ENCODE measurements around the gene CDYL2. TPM values are rescaled to one million over a fixed set of nuclear protein-coding genes. Genes with fewer than 3 reads are reported as not detected.

The CDYL2 gene
- total RNA-seq, 4 donors from 2014 or later, result 0.83 to 6.5 (median 3.6) TPM

DNA sequence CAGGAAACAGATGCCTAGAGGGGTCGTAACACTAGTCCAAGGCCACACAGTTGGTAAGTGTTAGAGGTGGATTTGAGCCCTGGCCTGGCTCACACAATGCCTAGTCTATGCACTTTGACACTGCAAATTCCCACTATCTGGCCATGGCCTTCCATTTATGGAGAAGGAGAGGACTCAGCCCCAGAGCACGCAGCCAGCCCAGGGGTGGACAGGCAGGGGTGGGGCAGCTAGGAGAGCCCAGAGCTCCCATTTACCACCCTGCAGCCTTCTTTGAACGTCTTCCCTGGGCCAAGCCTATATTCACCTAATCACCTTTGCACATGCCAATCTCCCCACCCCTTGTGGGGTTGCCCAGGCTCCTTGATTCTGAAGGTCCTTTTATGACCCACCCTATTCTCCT is 182.4 kb downstream of the CDYL2 start:
- intact Hi-C loops (cut with DNase I), result no loop called here
- H3K9me3 ChIP-seq, result peaks cover 0 to 17% (median 3%) of the 10 kb centered on the region in 4 donors
- peak; percentile 62 for DNase-seq (ENCODE audit: extremely low spot score)
- no peaks in the 10 kb centered on the region for H3K4me1 ChIP-seq
- TF ChIP-seq POLR2AphosphoS5 (IDR thresholded peaks at IDR 0.05) (no peak), POLR2A (IDR thresholded peaks at IDR 0.05; ENCODE audit: low read depth) (no peak), EP300 (IDR thresholded peaks at IDR 0.05) (no peak)
- TF ChIP-seq, protein P1, sequence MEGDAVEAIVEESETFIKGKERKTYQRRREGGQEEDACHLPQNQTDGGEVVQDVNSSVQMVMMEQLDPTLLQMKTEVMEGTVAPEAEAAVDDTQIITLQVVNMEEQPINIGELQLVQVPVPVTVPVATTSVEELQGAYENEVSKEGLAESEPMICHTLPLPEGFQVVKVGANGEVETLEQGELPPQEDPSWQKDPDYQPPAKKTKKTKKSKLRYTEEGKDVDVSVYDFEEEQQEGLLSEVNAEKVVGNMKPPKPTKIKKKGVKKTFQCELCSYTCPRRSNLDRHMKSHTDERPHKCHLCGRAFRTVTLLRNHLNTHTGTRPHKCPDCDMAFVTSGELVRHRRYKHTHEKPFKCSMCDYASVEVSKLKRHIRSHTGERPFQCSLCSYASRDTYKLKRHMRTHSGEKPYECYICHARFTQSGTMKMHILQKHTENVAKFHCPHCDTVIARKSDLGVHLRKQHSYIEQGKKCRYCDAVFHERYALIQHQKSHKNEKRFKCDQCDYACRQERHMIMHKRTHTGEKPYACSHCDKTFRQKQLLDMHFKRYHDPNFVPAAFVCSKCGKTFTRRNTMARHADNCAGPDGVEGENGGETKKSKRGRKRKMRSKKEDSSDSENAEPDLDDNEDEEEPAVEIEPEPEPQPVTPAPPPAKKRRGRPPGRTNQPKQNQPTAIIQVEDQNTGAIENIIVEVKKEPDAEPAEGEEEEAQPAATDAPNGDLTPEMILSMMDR (IDR thresholded peaks at IDR 0.05), result no peak
- WGBS, result 87% methylated on average over 3 of the region's 3 CpGs
- H3K4me3 ChIP-seq, result no peak overlapping the region
- no peaks in the 10 kb centered on the region for H3K36me3 ChIP-seq
- H3K27me3 ChIP-seq, result no peaks in the 10 kb centered on the region
- H3K27ac ChIP-seq (replicated peaks in 1 of 4), result no peak overlapping the region

DNA sequence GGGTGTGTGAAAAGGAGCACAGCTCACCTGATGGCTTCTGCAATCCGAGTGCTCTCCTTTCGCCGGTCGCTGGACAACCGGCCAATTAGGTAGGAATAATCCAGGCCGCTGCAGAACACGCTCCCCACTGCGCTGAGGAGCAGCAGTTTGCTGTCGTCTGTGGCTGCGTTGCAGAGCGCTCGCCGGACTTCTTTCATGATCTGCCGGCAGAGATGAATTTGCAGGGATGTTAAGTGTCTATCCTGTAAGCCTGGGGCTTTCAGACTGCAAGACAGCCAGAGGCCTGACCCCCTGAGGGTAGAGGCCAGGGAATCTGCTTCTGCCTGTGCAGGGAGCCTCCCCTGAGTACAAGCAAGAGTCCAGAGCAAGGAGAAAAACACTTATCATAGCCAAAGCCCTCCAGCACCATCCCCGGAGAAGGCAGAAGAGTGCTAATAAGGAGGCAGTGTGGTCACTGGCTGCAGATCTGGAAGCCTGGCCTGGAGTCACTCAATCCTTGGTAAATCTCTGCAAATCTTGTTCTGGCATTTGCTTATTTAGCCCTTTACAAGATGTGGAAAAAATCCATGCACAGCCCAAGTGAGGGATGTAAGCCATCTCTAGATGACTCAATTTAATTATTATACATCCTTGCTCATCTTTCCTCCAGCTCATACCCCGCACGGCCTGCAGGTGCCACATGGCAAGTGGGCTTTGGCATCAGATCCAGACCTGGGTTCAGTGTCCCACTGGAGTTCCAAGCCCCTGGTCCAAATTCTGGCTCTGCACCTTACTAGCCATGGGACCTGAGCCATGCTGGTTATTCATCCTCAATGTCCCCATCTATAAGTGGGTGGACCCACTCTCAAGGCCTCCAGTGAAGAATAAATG is 183.4 kb downstream of the CDYL2 start:
- intact Hi-C loops (cut with DNase I), result no loop called here
- Histone ChIP-seq H3K27ac (replicated peaks in 1 of 4) (no peak overlapping the region), H3K4me3 (no peak overlapping the region), H3K27me3 (no peaks in the 10 kb centered on the region), H3K9me3 (peaks cover 0 to 17% (median 3%) of the 10 kb centered on the region in 4 donors), H3K36me3 (no peaks in the 10 kb centered on the region), H3K4me1 (no peaks in the 10 kb centered on the region)
- 77% methylated on average over 17 of the region's 17 CpGs for WGBS
- TF ChIP-seq POLR2AphosphoS5 (IDR thresholded peaks at IDR 0.05), result no peak
- no peak for TF ChIP-seq EP300 (IDR thresholded peaks at IDR 0.05)
- TF ChIP-seq, protein P1 (IDR thresholded peaks at IDR 0.05), result no peak
- TF ChIP-seq POLR2A (IDR thresholded peaks at IDR 0.05; ENCODE audit: low read depth), result no peak
- peak; percentile 79 for DNase-seq (ENCODE audit: extremely low spot score)

DNA sequence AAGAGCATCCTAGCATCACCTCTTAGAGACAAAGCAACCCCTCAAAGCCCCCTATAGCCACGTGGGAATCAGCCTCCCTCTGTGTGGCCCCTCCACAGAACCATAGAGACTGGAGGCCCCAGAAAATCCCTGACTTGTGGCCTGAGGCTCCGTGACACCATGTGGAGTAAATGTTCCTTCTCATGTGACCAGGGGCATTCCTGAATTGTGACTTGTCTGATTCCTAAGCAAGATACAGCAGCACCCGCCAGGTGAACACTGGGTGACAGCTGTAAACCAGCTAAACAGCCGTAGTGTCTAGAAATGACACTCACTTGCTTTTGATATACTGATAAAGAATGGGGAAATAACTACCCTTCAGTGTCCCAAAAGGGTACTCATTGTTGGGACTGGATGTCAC is 184.6 kb downstream of the CDYL2 start:
- no peak overlapping the region for H3K4me3 ChIP-seq
- no peaks in the 10 kb centered on the region for H3K4me1 ChIP-seq
- intact Hi-C loops (cut with DNase I), result no loop called here
- H3K27me3 ChIP-seq, result no peaks in the 10 kb centered on the region
- H3K9me3 ChIP-seq, result peaks cover 0 to 11% (median 0%) of the 10 kb centered on the region in 4 donors
- 68% methylated on average over 2 of the region's 4 CpGs for WGBS
- H3K27ac ChIP-seq (replicated peaks in 1 of 4), result no peak overlapping the region
- no peak for TF ChIP-seq EP300 (IDR thresholded peaks at IDR 0.05)
- no peak for TF ChIP-seq POLR2AphosphoS5 (IDR thresholded peaks at IDR 0.05)
- TF ChIP-seq, protein P1 (IDR thresholded peaks at IDR 0.05), result no peak
- TF ChIP-seq POLR2A (IDR thresholded peaks at IDR 0.05; ENCODE audit: low read depth), result no peak
- DNase-seq (ENCODE audit: extremely low spot score), result peak; percentile 37
- H3K36me3 ChIP-seq, result no peaks in the 10 kb centered on the region

DNA sequence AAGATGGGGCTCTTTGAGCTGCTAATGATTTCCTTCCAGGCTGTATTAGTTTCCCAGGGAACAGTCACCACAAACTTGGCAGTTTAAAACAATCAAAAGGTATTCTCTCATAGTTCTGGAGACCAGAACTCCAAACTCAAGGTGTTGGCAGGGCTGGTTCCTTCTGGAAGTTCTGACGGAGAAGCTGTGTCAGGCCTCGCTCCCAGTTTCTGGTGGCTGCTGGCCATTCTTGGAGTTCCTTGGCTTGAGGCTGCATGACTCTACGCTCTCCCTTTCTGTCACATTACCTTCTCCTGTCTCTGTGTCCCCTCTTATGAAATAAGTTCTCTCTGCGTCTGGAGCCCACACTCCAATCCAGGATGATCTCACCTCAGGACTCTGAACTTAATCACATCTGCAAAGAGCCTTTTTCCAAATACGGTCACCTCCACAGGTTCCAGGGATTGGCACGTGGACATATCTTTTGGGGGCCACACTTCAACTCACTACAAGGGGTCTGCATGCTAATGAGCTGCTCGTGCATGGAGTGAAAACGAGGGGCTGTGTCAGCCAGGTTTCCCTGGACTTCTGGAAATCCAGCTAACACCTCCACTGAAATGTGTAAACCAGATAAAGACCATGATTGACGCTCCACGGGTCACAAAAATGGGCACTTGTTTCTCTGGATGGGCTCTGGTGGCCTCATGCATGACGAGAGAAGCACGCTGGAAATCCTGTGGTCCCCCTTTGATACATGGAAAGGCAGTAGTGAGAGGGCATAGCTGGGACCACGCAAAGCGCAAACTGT is 185.3 kb downstream of the CDYL2 start:
- intact Hi-C loops (cut with DNase I), result no loop called here
- Histone ChIP-seq H3K27me3 (no peaks in the 10 kb centered on the region), H3K4me3 (no peak overlapping the region), H3K4me1 (no peaks in the 10 kb centered on the region), H3K9me3 (peaks cover 0 to 4% (median 0%) of the 10 kb centered on the region in 4 donors), H3K27ac (replicated peaks in 1 of 4) (no peak overlapping the region), H3K36me3 (no peaks in the 10 kb centered on the region)
- WGBS, result 93% methylated on average over 13 of the region's 14 CpGs
- TF ChIP-seq, protein P1 (IDR thresholded peaks at IDR 0.05), result no peak
- TF ChIP-seq EP300 (IDR thresholded peaks at IDR 0.05), result no peak
- no peak for TF ChIP-seq POLR2AphosphoS5 (IDR thresholded peaks at IDR 0.05)
- no peak for TF ChIP-seq POLR2A (IDR thresholded peaks at IDR 0.05; ENCODE audit: low read depth)
- peak; percentile 74 for DNase-seq (ENCODE audit: extremely low spot score)
